OCI-LY7 (cell line): Measurements from ENCODE around the gene CCDC181. TPM values are rescaled to one million over a fixed set of nuclear protein-coding genes. Genes with fewer than 3 reads are reported as not detected.

Experiments used
- BruUV-seq: library from RNA; stranded (reverse); fragments of 400-500 nt; replicated peaks from 2 replicates; lab custom pipeline; 2021; lab: Mats Ljungman, UMichigan
- CTCF ChIA-PET: fragments of 300-600 bp; sonication (Branson Sonifier 250); formaldehyde crosslinking; loops from one replicate; lab custom pipeline; 2022; ENCODE audit warnings: antibody characterized with exemption; ENCODE audit not compliant: unreplicated experiment; lab: Charles Lee
- POLR2A ChIA-PET: fragments of 300-600 bp; sonication (Branson Sonifier 250); formaldehyde crosslinking; loops from one replicate; lab custom pipeline; 2022; ENCODE audit warnings: antibody characterized with exemption; lab: Charles Lee
- DNase-seq: peaks from one replicate; pipeline ENCODE4 v3.0.0-alpha.2; 2015; ENCODE audit warnings: low spot score
- H2AFZ ChIP-seq: fragments of 200-600 bp; sonication (generic), shearing (Covaris generic); 2 replicates; pipeline ENCODE4 v1.6.1; 2014; ENCODE audit warnings: mild to moderate bottlenecking, antibody characterized with exemption, low read length, moderate library complexity
- H3K27ac ChIP-seq: fragments of 200-600 bp; sonication (generic); 2 replicates; pipeline ENCODE4 v1.5.1; 2014; ENCODE audit warnings: mixed run types, low read depth, mild to moderate bottlenecking, moderate library complexity, low read length, inconsistent platforms; ENCODE audit not compliant: poor library complexity, severe bottlenecking
- H3K36me3 ChIP-seq: fragments of 200-600 bp; sonication (generic); 2 replicates; pipeline ENCODE4 v1.6.1; 2014; ENCODE audit warnings: mild to moderate bottlenecking, antibody characterized with exemption, low read length, moderate library complexity, mixed read lengths; ENCODE audit not compliant: insufficient read depth
- H3K4me1 ChIP-seq: fragments of 200-600 bp; sonication (generic); 2 replicates; pipeline ENCODE4 v1.5.1; 2014; ENCODE audit warnings: mild to moderate bottlenecking, low read length; ENCODE audit not compliant: insufficient read depth, poor library complexity, severe bottlenecking
- H3K4me2 ChIP-seq: fragments of 200-600 bp; sonication (generic); 2 replicates; pipeline ENCODE4 v1.6.1; 2014; ENCODE audit warnings: mild to moderate bottlenecking, low read length
- H3K4me3 ChIP-seq: fragments of 200-600 bp; sonication (generic); 2 replicates; pipeline ENCODE4 v1.5.1; 2014; ENCODE audit warnings: mild to moderate bottlenecking, low read depth, low read length; ENCODE audit not compliant: poor library complexity, severe bottlenecking
- H3K79me2 ChIP-seq: fragments of 200-600 bp; sonication (generic); 2 replicates; pipeline ENCODE4 v1.6.1; 2016; ENCODE audit warnings: low read depth, mild to moderate bottlenecking, low read length, moderate library complexity, mixed read lengths; ENCODE audit not compliant: insufficient read depth
- H3K9me2 ChIP-seq: fragments of 200-600 bp; sonication (generic); 2 replicates; pipeline ENCODE4 v1.6.1; 2016; ENCODE audit warnings: mild to moderate bottlenecking, low read length, mixed read lengths; ENCODE audit not compliant: insufficient read depth
- H3K9me3 ChIP-seq: fragments of 200-600 bp; sonication (generic); 2 replicates; pipeline ENCODE4 v1.6.1; 2014; ENCODE audit warnings: mild to moderate bottlenecking, mixed run types, low read length, mixed read lengths
- H4K20me1 ChIP-seq: fragments of 200-600 bp; sonication (generic); 2 replicates; pipeline ENCODE4 v1.6.1; 2014; ENCODE audit warnings: mild to moderate bottlenecking, antibody characterized with exemption, low read length, moderate library complexity, mixed read lengths; ENCODE audit not compliant: insufficient read depth
- CTCF ChIP-seq: fragments of 200-600 bp; sonication (generic); conservative IDR thresholded peaks from 2 replicates; pipeline ENCODE4 v1.5.1; 2014; ENCODE audit warnings: mild to moderate bottlenecking, antibody characterized with exemption, low read length, moderate library complexity, mixed read lengths
- EZH2phosphoT487 ChIP-seq: fragments of 200-600 bp; sonication (generic); IDR thresholded peaks from 2 replicates; pipeline ENCODE4 v1.6.1; 2018; ENCODE audit warnings: low read depth, borderline replicate concordance, mild to moderate bottlenecking, mixed run types, antibody characterized with exemption, low read length, moderate library complexity, mixed read lengths
- intact Hi-C: fragments of 100-400 bp; cut with micrococcal nuclease; formaldehyde crosslinking; loops from one replicate; pipeline ENCODE4 v1.10.0; 2022; ENCODE audit not compliant: unreplicated experiment
- total RNA-seq, 2 experiments: library from RNA; depleted of rRNA in 1 of 2; stranded (reverse); fragments of >200 nt in 1 of 2; shearing (Covaris generic) in 1 of 2; gene quantifications; 2 replicates each; pipeline ENCODE4 v1.2.3, GENCODE V29; 2014 to 2022

The CCDC181 gene
- total RNA-seq, 2 experiments from 2014 or later = not detected

GRCh38 chr1:169451218-169451824 is 24.0 kb upstream of the CCDC181 start:
- CTCF ChIA-PET = no interaction called here

DNA sequence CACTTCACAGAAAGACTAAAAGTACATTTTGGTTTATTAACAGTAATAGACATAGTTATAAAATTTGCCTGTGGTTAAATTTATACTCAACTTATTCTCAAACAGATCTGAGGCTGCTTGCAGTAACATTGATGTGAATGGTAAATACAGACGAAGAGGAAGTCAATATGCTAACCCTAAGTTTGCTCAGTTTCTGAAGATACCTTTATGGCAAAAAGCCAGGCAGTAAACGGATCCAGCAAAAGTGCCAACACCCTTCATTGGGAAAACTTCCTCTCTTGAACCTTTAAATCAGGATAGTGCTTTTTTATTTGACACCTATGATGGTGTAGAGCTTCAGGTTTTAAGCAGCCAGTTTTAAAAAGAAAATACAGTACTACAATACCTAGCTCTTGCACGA is 16.6 kb upstream of the CCDC181 start:
- intact Hi-C loops = no loop called here
- POLR2A ChIA-PET = no interaction called here
- no peak overlapping the region for H3K4me3 ChIP-seq
- H3K9me3 ChIP-seq = no peaks in the 10 kb centered on the region
- no peak overlapping the region for H3K27ac ChIP-seq
- H4K20me1 ChIP-seq = no peaks in the 10 kb centered on the region
- H3K4me2 ChIP-seq = no peak overlapping the region
- no TSS peak for BruUV-seq
- TF ChIP-seq CTCF (no peak), EZH2phosphoT487 (no peak)
- DNase-seq = no peak
- no peaks in the 10 kb centered on the region for H3K9me2 ChIP-seq
- no peaks in the 10 kb centered on the region for H3K79me2 ChIP-seq
- no peaks in the 10 kb centered on the region for H3K36me3 ChIP-seq
- no peak overlapping the region for H2AFZ ChIP-seq
- no peaks in the 10 kb centered on the region for H3K4me1 ChIP-seq
- CTCF ChIA-PET = no interaction called here

More at GRCh38 chr1:169451218-169451824, 24.0 kb upstream of the CCDC181 start:
- H3K79me2 ChIP-seq = no peaks in the 10 kb centered on the region
- no peak overlapping the region for H3K4me3 ChIP-seq
- POLR2A ChIA-PET = no interaction called here
- H3K9me2 ChIP-seq = no peaks in the 10 kb centered on the region
- no peaks in the 10 kb centered on the region for H3K4me1 ChIP-seq
- BruUV-seq = no TSS peak
- H3K27ac ChIP-seq = no peak overlapping the region
- H3K36me3 ChIP-seq = no peaks in the 10 kb centered on the region
- no peak for DNase-seq
- no peaks in the 10 kb centered on the region for H4K20me1 ChIP-seq
- TF ChIP-seq EZH2phosphoT487 = no peak
- TF ChIP-seq CTCF = no peak
- intact Hi-C loops = no loop called here
- no peak overlapping the region for H2AFZ ChIP-seq
- H3K4me2 ChIP-seq = no peak overlapping the region
- no peaks in the 10 kb centered on the region for H3K9me3 ChIP-seq

DNA sequence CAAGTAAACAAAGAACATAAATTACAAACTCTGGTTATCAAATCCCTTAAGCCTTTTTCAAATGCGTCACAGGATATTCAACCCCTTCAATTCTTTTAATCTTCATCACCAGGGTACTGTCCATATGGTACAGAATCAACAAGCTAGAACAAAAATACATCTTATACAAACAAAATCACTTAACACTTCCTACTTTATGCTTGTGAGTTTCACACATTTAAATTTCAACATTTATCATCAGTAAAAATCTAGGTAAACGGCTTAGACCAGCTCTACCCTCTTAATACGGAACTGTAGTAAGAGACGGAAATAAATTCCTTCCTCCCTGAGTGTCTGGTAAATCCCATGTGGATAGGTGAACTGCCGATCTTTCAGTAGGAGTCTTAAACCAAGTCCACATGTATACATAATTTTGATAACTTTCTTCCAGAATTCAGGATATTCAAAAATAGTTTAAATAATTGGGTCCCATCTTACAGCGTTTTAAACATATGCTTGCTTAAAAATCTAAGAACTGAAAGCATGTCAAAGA is 1.0 kb downstream of the CCDC181 start:
- no peak overlapping the region for H2AFZ ChIP-seq
- no peaks in the 10 kb centered on the region for H3K4me1 ChIP-seq
- H3K9me3 ChIP-seq = no peaks in the 10 kb centered on the region
- POLR2A ChIA-PET = no interaction called here
- CTCF ChIA-PET = no interaction called here
- TF ChIP-seq CTCF (no peak), EZH2phosphoT487 (no peak)
- DNase-seq = no peak
- H3K36me3 ChIP-seq = no peaks in the 10 kb centered on the region
- H4K20me1 ChIP-seq = no peaks in the 10 kb centered on the region
- no peaks in the 10 kb centered on the region for H3K9me2 ChIP-seq
- intact Hi-C loops = no loop called here
- no TSS peak for BruUV-seq
- H3K4me2 ChIP-seq = no peak overlapping the region
- H3K27ac ChIP-seq = no peak overlapping the region
- no peaks in the 10 kb centered on the region for H3K79me2 ChIP-seq
- no peak overlapping the region for H3K4me3 ChIP-seq
